GM19043 (cell line): ENCODE data around the gene LARP4B.

Source experiments
- ATAC-seq: cut with Tn5 transposase; IDR thresholded peaks from one replicate; pipeline ENCODE4 v1.9.1; 2021; ENCODE audit warnings: low read depth; ENCODE audit not compliant: unreplicated experiment

Gene LARP4B

GRCh38 chr10:931326-932318 lies at the start of gene LARP4B:
LARP4B (minus strand) TSS chr10:931705; CDS start chr10:885721, 45,984 bp downstream.
- ATAC-seq = peak; percentile 85

GRCh38 chr10:980468-981093 lies 49.1 kb upstream of the LARP4B start:
- no peak for ATAC-seq

- no peak for ATAC-seq
Observed at GRCh38 chr10:978826-979421, 47.4 kb upstream of the LARP4B start.

GRCh38 chr10:976316-976715 lies 44.8 kb upstream of the LARP4B start:
- no peak for ATAC-seq

- ATAC-seq = no peak
Observed at GRCh38 chr10:974785-975074, 43.2 kb upstream of the LARP4B start.

GRCh38 chr10:974038-974784 lies 42.7 kb upstream of the LARP4B start:
- no peak for ATAC-seq

- no peak for ATAC-seq
Observed at GRCh38 chr10:972763-973162, 41.3 kb upstream of the LARP4B start.

- no peak for ATAC-seq
Observed at GRCh38 chr10:971613-972012, 40.1 kb upstream of the LARP4B start.

GRCh38 chr10:971150-971542 lies 39.6 kb upstream of the LARP4B start:
- no peak for ATAC-seq

- no peak for ATAC-seq
Observed at GRCh38 chr10:970311-971149, 39.0 kb upstream of the LARP4B start.

- ATAC-seq = no peak
Observed at GRCh38 chr10:969473-970150, 38.1 kb upstream of the LARP4B start.

GRCh38 chr10:968546-969199 lies 37.2 kb upstream of the LARP4B start:
- no peak for ATAC-seq

GRCh38 chr10:966466-967235 lies 35.1 kb upstream of the LARP4B start:
- no peak for ATAC-seq

- ATAC-seq = no peak
Observed at GRCh38 chr10:964988-965417, 33.5 kb upstream of the LARP4B start.

GRCh38 chr10:964321-964987 lies 32.9 kb upstream of the LARP4B start:
- ATAC-seq = no peak

- no peak for ATAC-seq
Observed at GRCh38 chr10:963655-964054, 32.1 kb upstream of the LARP4B start.

- no peak for ATAC-seq
Observed at GRCh38 chr10:963186-963585, 31.7 kb upstream of the LARP4B start.

- no peak for ATAC-seq
Observed at GRCh38 chr10:962342-962741, 30.8 kb upstream of the LARP4B start.
